ENCODE results near the gene KRTAP2-1. TPM values are rescaled to one million over a fixed set of nuclear protein-coding genes. Genes with fewer than 3 reads are reported as not detected.

The KRTAP2-1 gene
- total RNA-seq, 4 donors from 2014 or later, result not detected

DNA sequence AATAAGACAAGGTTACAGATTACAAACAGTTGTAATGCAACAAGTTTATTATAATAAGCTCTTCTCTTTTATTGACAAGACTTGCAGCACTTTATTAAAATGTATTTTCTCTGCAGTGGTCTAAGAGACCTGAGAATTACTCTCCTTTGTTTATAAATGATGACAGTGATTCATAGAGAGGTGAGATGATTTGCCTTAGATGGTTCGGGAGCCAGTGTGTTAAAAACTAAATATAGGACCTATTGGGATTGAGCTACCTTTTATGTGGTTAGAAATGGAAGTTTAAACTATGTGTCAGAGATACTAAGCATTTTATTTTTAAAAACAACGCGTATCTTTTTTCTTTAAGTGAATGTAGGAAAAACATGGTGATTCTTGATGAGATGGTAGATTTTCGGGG lies 50.3 kb downstream of the KRTAP2-1 start:
- no peak overlapping the region for H3K4me3 ChIP-seq
- TF ChIP-seq, protein P1, sequence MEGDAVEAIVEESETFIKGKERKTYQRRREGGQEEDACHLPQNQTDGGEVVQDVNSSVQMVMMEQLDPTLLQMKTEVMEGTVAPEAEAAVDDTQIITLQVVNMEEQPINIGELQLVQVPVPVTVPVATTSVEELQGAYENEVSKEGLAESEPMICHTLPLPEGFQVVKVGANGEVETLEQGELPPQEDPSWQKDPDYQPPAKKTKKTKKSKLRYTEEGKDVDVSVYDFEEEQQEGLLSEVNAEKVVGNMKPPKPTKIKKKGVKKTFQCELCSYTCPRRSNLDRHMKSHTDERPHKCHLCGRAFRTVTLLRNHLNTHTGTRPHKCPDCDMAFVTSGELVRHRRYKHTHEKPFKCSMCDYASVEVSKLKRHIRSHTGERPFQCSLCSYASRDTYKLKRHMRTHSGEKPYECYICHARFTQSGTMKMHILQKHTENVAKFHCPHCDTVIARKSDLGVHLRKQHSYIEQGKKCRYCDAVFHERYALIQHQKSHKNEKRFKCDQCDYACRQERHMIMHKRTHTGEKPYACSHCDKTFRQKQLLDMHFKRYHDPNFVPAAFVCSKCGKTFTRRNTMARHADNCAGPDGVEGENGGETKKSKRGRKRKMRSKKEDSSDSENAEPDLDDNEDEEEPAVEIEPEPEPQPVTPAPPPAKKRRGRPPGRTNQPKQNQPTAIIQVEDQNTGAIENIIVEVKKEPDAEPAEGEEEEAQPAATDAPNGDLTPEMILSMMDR (IDR thresholded peaks at IDR 0.05), result no peak
- TF ChIP-seq POLR2A (IDR thresholded peaks at IDR 0.05), result no peak
- no peak for DNase-seq
- no peak overlapping the region for H3K27ac ChIP-seq
- H3K36me3 ChIP-seq, result no peaks in the 10 kb centered on the region
- H3K9me3 ChIP-seq, result no peaks in the 10 kb centered on the region
- H3K27me3 ChIP-seq, result no peaks in the 10 kb centered on the region
- intact Hi-C loops (cut with DNase I; ENCODE audit: low total_unique reads), result no loop called here
- no peaks in the 10 kb centered on the region for H3K4me1 ChIP-seq

Small RNA genes lying within 50 kb of the gene (small RNA-seq; reads per million reads assigned to genes)
- gene KRTAP3-4P, result not detected

Other genes starting within 250 kb of the KRTAP2-1 start
- gene KRT28, start 247.4 kb downstream of the KRTAP2-1 start, total RNA-seq, result not detected
- gene KRT10, start 224.7 kb downstream of the KRTAP2-1 start, total RNA-seq, result 10 to 100 TPM in 2 of 4 donors, 1 to 10 TPM in 1, not detected in 1; 6.9 to 47.1 (median 39.8) TPM
- not detected for gene KRT12, start 180.1 kb downstream of the KRTAP2-1 start, total RNA-seq
- gene KRT20, start 162.1 kb downstream of the KRTAP2-1 start, total RNA-seq, result under 1 TPM in 3 of 4 donors, not detected in 1; 0.26 to 0.83 (median 0.29) TPM
- gene KRT23, start 109.7 kb downstream of the KRTAP2-1 start, total RNA-seq, result 1 to 10 TPM in 1 of 4 donors, under 1 TPM in 1, not detected in 2; 0.79 to 3.1 TPM
- gene KRT39, start 80.4 kb downstream of the KRTAP2-1 start, total RNA-seq, result not detected
- under 1 TPM in 1 of 4 donors, not detected in 3; 0.21 TPM for gene KRT40, start 63.0 kb downstream of the KRTAP2-1 start, total RNA-seq
- not detected for gene KRTAP3-3, start 53.2 kb downstream of the KRTAP2-1 start, total RNA-seq
- gene KRTAP3-2, start 47.4 kb downstream of the KRTAP2-1 start, total RNA-seq, result not detected
- not detected for gene KRTAP3-1, start 38.2 kb downstream of the KRTAP2-1 start, total RNA-seq
- gene KRTAP1-5, start 20.1 kb downstream of the KRTAP2-1 start, total RNA-seq, result not detected
- not detected for gene KRTAP1-4, start 17.1 kb downstream of the KRTAP2-1 start, total RNA-seq
- gene KRTAP1-3, start 12.4 kb downstream of the KRTAP2-1 start, total RNA-seq, result not detected
- gene KRTAP1-1, start 5.9 kb downstream of the KRTAP2-1 start, total RNA-seq, result not detected
- gene KRTAP2-2, start 7.9 kb upstream of the KRTAP2-1 start, total RNA-seq, result not detected
- not detected for gene KRTAP2-3, start 12.8 kb upstream of the KRTAP2-1 start, total RNA-seq
- not detected for gene KRTAP2-4, start 18.6 kb upstream of the KRTAP2-1 start, total RNA-seq
- gene KRTAP4-7, start 36.8 kb upstream of the KRTAP2-1 start, total RNA-seq, result not detected
- gene KRTAP4-8, start 50.8 kb upstream of the KRTAP2-1 start, total RNA-seq, result not detected
- not detected for gene KRTAP4-16, start 54.9 kb upstream of the KRTAP2-1 start, total RNA-seq
- not detected for gene KRTAP4-9, start 58.1 kb upstream of the KRTAP2-1 start, total RNA-seq
- gene KRTAP4-11, start 71.1 kb upstream of the KRTAP2-1 start, total RNA-seq, result not detected
- gene KRTAP4-12, start 76.9 kb upstream of the KRTAP2-1 start, total RNA-seq, result not detected
- not detected for gene KRTAP4-6, start 93.2 kb upstream of the KRTAP2-1 start, total RNA-seq
- not detected for gene KRTAP4-5, start 102.5 kb upstream of the KRTAP2-1 start, total RNA-seq
- not detected for gene KRTAP4-4, start 113.4 kb upstream of the KRTAP2-1 start, total RNA-seq
- not detected for gene KRTAP4-3, start 120.9 kb upstream of the KRTAP2-1 start, total RNA-seq
- gene KRTAP4-2, start 130.9 kb upstream of the KRTAP2-1 start, total RNA-seq, result not detected
- gene KRTAP4-1, start 137.6 kb upstream of the KRTAP2-1 start, total RNA-seq, result not detected
- gene KRTAP9-1, start 142.6 kb upstream of the KRTAP2-1 start, total RNA-seq, result not detected
- gene KRTAP9-2, start 179.3 kb upstream of the KRTAP2-1 start, total RNA-seq, result not detected
- gene KRTAP9-3, start 185.1 kb upstream of the KRTAP2-1 start, total RNA-seq, result not detected
- not detected for gene KRTAP9-8, start 190.7 kb upstream of the KRTAP2-1 start, total RNA-seq
- gene KRTAP9-4, start 202.4 kb upstream of the KRTAP2-1 start, total RNA-seq, result not detected
- not detected for gene KRTAP9-9, start 208.1 kb upstream of the KRTAP2-1 start, total RNA-seq
- gene KRTAP9-6, start 218.1 kb upstream of the KRTAP2-1 start, total RNA-seq, result not detected
- not detected for gene KRTAP9-7, start 228.4 kb upstream of the KRTAP2-1 start, total RNA-seq